K562 (cell line): ENCODE data around the gene SCYL1.

ENCODE experiments used
- GTF2F1 ChIP-seq: IDR thresholded peaks from 2 replicates; pipeline ENCODE4 v1.6.1; 2011; ENCODE audit warnings: low read depth, low read length, improper control_type of control experiment
- POLR2A ChIP-seq: fragments of 450-650 bp; conservative IDR thresholded peaks from 2 replicates; pipeline ENCODE4 v1.6.1; 2016
- POLR2AphosphoS5 ChIP-seq: IDR thresholded peaks from 2 replicates; pipeline ENCODE4 v1.6.1; 2011; ENCODE audit warnings: mild to moderate bottlenecking, low read depth, low read length, moderate library complexity; ENCODE audit not compliant: control insufficient read depth, insufficient read depth
- SRSF7 ChIP-seq: fragments of 200-400 bp; formaldehyde crosslinking; optimal IDR thresholded peaks from 2 replicates; pipeline ENCODE3; 2017; ENCODE audit warnings: mild to moderate bottlenecking, low read depth, low read length
- TARDBP ChIP-seq: fragments of 450-650 bp; IDR thresholded peaks from 2 replicates; pipeline ENCODE4 v1.6.1; 2016
- TOE1 ChIP-seq, 2 experiments: fragments of 450-650 bp in 1 of 2; sonication (generic) in 1 of 2; formaldehyde crosslinking in 1 of 2; IDR thresholded peaks; 2 replicates each; pipeline versions ENCODE4 v1.7.1 to v1.8.0; 2016 to 2022; ENCODE audit warnings: borderline replicate concordance in 2 of 2, mild to moderate bottlenecking in 2 of 2, antibody characterized with exemption in 1 of 2, inconsistent platforms in 1 of 2, low read depth in 1 of 2, missing genetic modification reagents in 1 of 2, moderate library complexity in 1 of 2
- ZBED1 ChIP-seq: IDR thresholded peaks from 2 replicates; pipeline ENCODE4 v1.6.1; 2014
- ZC3H11A ChIP-seq: IDR thresholded peaks from 2 replicates; pipeline ENCODE4 v1.6.1; 2012; ENCODE audit warnings: low read depth, low read length, improper control_type of control experiment
- TF ChIP-seq, protein P1 (sequence below), 2 experiments: fragments of 200-800 bp in 1 of 2; sonication (Bioruptor generic) in 1 of 2; sonication (generic) in 1 of 2; formaldehyde crosslinking in 1 of 2; IDR thresholded peaks in 1 of 2; conservative IDR thresholded peaks in 1 of 2; 2 replicates each; pipeline versions ENCODE4 v1.5.0 to v1.6.1; 2016 to 2020; ENCODE audit warnings: missing compliant biosample characterization in 1 of 2, missing genetic modification characterization in 1 of 2, missing genetic modification reagents in 1 of 2
- TF ChIP-seq, protein P2 (sequence below): sonication (generic); formaldehyde crosslinking; IDR thresholded peaks from 2 replicates; pipeline ENCODE4 v1.8.0; 2022; ENCODE audit warnings: missing genetic modification reagents, mild to moderate bottlenecking, borderline replicate concordance

DNA sequence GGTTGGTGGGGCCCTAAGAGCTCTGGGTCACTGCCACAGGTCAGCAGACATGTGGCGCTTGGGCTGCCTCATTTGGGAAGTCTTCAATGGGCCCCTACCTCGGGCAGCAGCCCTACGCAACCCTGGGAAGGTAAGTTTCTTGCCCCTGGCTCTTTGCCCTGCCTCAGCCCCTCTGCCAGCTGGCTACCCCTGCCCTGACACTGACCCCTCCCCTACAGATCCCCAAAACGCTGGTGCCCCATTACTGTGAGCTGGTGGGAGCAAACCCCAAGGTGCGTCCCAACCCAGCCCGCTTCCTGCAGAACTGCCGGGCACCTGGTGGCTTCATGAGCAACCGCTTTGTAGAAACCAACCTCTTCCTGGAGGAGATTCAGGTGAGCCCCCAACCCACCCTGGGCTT is 1.9 kb downstream of the SCYL1 start:
- TF ChIP-seq, protein P1, sequence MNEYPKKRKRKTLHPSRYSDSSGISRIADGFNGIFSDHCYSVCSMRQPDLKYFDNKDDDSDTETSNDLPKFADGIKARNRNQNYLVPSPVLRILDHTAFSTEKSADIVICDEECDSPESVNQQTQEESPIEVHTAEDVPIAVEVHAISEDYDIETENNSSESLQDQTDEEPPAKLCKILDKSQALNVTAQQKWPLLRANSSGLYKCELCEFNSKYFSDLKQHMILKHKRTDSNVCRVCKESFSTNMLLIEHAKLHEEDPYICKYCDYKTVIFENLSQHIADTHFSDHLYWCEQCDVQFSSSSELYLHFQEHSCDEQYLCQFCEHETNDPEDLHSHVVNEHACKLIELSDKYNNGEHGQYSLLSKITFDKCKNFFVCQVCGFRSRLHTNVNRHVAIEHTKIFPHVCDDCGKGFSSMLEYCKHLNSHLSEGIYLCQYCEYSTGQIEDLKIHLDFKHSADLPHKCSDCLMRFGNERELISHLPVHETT (CRISPR knock-in tag; conservative IDR thresholded peaks at IDR 0.05 in 1 of 2, IDR thresholded peaks at IDR 0.05 in 1 of 2): no peak
- TF ChIP-seq, protein P2, sequence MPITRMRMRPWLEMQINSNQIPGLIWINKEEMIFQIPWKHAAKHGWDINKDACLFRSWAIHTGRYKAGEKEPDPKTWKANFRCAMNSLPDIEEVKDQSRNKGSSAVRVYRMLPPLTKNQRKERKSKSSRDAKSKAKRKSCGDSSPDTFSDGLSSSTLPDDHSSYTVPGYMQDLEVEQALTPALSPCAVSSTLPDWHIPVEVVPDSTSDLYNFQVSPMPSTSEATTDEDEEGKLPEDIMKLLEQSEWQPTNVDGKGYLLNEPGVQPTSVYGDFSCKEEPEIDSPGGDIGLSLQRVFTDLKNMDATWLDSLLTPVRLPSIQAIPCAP (CRISPR knock-in tag): no peak
- no peak for TF ChIP-seq ZC3H11A
- no peak for TF ChIP-seq GTF2F1
- no peak for TF ChIP-seq SRSF7
- no peak for TF ChIP-seq POLR2A
- TF ChIP-seq TARDBP: no peak
- no peak for TF ChIP-seq POLR2AphosphoS5
- no peak for TF ChIP-seq TOE1 (IDR thresholded peaks at IDR 0.05; ENCODE audit: borderline replicate concordance)
- TF ChIP-seq TOE1 (CRISPR knock-in tag; IDR thresholded peaks at IDR 0.05; ENCODE audit: borderline replicate concordance, low read depth): no peak
- TF ChIP-seq ZBED1: no peak
